ENCODE results near the gene KLHL34.

KLHL34 gene

DNA sequence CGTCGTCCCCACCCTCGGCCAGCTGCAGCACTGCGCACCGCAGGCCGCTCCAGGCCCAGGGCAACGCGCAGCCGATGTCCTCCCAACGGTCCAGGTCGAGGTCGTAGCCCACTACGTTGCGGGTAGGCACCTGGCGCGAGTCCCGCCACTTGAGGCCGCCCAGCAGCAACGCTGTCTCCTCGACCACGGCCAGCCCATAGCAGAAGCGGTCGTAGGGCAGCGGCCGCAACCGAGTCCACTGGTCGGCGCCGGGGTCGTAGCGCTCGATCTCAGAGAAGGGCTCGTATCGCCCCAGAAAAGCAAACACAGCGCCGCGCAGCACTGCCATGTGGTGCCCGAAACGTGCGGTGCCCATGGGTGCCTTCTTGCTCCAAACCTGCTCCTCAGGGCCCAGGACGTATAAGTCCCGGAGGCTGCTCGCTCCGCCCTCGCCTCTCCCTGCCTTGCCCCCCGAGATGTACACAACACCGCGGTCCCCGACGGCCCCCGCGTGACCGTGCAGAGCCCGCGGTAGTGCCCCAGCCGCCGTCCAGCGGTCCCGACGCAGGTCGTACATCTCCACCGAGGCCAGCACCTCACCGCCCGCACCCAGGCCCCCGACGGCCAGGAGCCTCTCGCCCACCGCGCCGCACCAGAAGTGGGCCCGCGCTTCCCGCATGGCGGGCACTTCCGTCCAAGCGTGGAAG lies 2.1 kb downstream of the KLHL34 start:
- DNase-seq (ENCODE audit: low read depth in 2 of 2), result no peak

DNA sequence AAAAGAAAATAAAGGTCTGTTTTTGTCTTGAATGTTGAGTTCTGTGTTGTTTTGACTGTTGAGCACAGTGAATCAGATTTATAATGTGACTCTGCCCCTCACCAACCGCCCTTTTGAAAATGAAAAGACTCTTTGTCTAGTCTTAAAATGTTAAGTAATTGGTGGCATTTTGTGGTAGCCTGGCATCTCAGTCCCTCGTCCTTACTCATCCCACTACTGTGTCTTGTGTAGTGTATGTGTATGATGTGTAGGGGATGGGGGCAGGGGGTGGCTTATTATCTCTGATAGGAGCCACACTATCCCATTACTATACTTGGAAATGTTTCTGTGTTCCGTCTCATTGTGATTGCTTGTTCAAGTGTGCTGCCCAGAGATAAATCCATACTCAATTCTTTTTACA lies 12.2 kb downstream of the KLHL34 start:
- DNase-seq (ENCODE audit: low read depth in 2 of 2), result no peak

DNA sequence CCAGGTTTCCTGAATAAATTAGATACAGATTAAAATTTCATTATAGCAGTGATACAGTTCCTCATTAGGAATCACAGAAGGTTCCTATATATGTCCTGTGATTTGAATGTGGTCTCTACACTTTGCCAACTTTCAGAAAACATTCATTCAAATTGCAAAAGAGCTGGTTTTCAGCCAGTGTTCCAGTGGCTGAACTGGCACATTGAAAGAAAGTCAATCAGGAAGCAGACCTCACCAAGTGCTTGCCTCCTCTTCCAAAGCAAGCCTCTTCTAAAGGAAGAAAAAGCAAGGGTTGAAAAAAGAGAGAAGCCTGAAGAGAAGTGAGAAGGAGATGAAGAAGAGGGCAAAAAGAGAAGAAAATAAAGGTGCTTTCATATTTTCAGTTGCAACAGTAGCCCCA lies 12.7 kb downstream of the KLHL34 start:
- no peak for DNase-seq (ENCODE audit: low read depth in 2 of 2)

DNA sequence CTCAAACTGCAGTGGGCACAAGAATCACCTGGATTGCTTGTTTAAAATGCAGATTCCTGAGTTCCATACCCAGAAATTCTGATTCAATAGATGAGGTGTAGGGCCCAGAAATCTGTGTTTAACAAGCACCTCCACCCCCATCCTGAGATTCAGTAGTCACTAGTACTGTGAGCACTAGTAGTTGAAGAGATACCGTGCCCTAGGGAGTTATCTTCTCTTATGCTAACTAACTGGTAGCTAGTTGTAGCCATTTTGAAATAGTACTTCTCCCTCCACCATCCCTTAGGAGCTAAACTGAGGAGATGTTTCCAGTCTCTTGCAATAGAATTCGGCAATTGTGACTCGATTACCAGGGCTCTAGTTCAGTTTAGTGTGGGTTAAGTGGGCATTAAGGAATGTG lies 18.4 kb downstream of the KLHL34 start:
- no peak for DNase-seq (ENCODE audit: low read depth in 2 of 2)

DNA sequence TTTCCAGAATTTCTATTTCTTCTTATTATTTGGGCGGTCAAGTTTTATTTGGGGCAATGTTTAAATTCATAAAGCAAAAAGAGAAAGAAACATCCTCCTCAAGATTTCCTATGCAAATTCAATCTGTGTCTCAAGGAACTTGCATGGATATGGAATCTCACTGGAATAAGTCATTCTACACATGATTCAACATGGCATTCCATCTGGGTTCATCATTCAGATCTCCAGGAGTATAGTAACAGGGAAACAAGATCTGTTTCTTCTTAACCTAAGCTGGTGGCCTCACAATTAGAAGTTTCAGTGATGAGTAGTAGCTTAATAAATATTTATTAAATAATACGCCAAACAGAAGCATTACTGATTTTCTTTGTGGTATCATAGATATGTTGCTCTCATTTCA lies 19.8 kb downstream of the KLHL34 start:
- DNase-seq (ENCODE audit: low read depth in 2 of 2), result no peak

DNA sequence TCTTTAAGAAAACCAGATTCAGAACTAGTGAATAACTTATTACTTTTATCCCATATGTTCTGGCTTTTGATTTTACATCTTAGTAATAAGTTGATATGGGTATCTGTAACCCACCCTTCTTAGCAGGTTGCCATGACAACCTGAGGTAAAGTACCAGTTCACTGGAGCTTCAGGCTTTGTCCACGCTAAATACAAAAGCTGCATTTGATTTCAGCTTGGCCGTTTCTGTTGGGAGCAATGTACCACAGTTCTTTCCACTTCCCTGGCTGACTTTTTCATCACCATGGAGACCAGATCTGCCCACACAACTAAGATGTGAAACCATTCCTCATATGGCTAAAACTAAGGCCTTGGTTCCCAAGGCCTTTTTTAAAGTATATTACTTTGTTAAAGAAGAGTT lies 26.1 kb downstream of the KLHL34 start:
- no peak for DNase-seq (ENCODE audit: low read depth in 2 of 2)

DNA sequence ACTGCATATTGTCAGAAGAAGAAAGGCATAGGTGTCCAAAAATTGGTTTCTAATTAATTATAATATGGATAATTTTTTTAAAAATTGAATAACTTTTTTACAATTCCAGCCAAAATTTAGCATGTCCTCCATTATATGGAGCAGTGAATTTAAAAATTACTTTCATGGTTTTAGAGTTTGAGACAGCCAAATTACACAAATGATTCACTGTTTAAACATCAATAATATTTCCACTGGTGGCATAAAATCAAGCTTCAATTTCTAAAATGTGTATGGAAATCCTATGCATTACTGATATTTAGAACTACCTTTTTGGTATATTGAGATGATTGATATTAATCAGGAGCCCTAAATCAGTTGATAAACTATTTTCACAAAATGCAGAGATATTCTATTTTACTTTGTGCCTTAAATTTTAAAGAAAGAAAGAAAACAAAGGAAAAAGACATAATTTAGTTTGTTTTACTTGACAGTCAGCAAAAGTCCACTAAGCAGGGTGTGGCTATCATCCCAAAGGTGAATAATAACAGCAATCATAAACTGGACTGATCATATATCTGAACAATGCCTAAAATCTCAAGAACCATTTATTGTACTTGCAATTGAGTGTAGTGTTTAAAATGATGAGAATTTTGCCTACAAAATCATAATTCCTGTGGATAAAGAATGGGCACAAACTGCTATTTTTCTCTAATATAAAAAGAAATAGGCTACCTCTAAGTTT lies 34.2 kb downstream of the KLHL34 start:
- DNase-seq (ENCODE audit: low read depth in 2 of 2), result no peak

DNA sequence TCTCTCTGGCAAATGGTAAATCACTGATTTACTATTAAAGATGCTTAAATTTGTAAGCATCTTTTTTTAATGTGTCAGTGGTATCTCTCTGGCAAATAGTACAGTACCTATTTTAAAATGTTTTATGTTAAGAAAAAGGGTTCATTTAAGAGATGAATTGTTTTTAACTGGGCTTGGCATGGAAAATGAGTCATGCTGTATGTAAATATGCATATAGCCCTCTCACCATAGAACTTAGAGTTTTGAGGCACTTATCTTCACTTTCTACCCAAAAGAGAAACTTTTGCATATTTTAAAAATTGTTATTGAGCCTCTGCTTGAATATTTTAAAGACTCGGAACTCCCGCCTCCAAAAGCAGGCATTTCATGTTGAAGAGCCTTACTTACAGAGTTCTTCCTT lies 37.9 kb downstream of the KLHL34 start:
- DNase-seq (ENCODE audit: low read depth in 2 of 2), result no peak

DNA sequence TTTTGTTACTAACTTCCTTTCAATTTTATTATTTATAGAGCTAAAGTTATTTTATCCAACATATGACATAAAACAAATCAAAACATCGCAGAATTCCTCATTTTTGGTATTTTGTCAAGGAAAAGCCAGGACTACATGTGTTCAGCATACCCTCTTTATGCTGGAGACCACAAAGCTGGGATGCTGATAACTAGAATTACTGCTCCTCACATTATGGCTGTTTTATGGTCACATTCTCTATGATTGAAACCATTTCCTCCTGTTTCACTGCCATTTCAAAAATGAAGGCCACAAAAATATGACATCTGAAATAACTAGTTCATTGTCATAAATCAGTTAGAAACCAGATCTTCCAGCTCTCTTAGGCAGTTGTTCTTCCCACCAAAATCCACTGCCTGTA lies 41.7 kb downstream of the KLHL34 start:
- DNase-seq (ENCODE audit: low read depth in 2 of 2), result no peak

DNA sequence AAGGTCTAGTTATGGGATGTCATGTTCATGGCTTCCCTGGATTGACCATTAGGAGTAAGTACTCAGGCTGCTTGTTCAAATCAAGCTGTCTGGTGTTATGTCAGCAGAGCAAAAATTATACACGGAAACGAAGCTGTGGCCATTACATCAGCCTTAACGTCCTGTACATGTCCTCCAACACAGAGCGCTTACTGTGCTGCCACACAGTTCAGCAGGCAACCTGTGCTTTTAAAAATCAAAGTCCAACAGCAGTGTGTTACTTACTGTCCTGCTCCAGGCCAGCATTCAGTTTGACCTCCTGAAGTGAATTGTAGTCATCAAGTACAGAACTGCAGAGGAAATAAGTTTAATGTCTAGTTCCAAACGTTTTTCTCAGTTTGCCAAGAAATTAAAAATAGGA lies 46.0 kb downstream of the KLHL34 start:
- DNase-seq (ENCODE audit: low read depth in 2 of 2), result no peak

DNA sequence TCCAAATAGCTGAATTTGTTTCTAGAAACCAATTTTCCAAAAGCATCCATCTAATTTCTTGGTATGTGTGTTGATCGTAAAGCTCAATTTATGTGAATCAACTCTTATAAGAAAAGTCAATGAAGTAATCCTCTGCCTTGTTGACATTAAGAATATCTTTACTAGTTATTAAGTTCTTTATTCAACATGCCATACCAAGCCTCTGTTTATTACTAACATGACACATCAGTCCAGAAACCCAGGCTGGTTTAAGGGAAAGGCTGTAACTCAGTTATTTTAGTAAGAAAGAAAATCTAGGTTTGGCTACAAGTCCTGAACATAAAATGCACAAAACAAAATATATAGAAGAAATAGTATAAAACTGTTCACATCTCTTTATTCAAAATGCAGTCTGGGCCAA lies 48.0 kb downstream of the KLHL34 start:
- DNase-seq (ENCODE audit: low read depth in 2 of 2), result no peak

DNA sequence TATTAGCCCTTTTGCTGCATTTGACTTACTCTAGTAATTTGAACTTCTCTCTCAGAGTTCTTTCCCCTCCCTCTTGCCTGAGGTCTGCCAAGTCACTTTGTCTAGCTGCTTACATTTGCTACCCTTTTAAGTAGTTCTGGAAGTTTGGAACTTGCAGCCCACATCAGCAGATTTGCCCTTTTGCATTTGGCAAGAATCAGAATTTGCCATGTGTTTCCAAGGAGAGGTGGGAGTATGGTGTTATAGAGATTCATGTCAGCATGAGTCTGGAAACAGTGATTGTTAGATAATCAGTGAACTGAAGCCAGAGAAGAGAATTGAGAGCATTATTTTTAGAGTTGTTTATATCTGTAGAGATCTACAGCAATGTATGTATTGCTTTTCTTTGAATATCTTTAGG lies 52.1 kb downstream of the KLHL34 start:
- DNase-seq (ENCODE audit: low read depth in 2 of 2), result no peak

Data from stimulated activated CD8-positive, alpha-beta memory T cell treated with anti-CD3 and anti-CD28 coated beads, Interleukin-2, amount 100 ng/mL, for 48 hours (primary cell).